HUDEP-2 (cell line): ENCODE measurements around the gene SACS.

Source experiments
- DNase-seq, 76 experiments: peaks; one replicate each; lab custom pipeline; 2025; ENCODE audit not compliant: unreplicated experiment in 76 of 76; lab: John Stamatoyannopoulos, UW

Gene SACS

DNA sequence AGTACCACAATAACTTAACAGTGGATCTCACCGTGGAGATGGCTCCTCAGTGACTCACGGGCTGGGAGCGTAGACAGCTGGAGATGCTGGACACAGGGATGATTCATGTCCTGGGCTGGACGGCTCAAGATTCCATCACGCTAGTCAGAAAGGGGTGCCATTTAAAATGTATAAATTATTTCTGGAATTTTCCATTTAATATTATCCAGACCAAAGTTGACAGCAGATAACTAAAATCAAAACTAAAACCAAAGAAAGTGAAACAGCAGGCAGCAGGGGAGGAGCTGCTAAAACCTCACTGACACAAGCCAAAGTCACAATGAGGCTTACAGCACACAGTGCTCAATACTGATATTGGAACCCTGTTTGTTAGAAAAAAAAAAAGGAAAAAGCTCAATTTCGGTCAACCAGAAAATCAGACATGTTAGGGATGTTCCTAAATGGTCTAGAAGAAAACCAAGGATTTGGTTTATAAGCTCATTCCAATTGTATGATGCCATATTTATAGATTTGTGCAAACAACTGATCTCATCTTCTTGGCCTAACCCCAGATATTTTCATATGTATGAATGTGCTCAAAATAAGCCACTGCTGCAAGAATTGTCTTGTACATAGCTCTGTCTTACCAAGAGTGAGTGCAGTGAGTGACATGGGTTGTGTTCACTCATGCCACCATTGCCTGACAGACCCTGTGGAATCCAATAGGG lies 111.8 kb downstream of the SACS start:
- DNase-seq, result no peak

GRCh38 chr13:23320926-23321534 lies 112.5 kb downstream of the SACS start:
- no peak for DNase-seq

DNA sequence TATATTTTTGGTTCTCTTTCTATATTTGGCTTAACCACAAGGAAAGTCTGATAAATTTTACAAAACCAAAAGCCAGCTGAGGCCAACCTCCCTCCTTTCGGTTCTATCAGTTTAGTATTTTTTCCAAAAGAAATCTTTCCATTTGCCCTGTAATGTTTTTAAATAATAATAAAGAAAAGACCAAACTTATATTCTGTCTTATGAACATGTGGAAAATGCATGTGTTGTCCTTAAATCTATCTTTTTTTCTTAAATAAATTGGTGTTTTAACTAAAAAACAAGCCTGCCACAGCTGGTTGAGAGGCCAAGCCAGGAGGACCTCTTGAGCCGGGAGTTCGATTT lies 113.6 kb downstream of the SACS start:
- no peak for DNase-seq

DNA sequence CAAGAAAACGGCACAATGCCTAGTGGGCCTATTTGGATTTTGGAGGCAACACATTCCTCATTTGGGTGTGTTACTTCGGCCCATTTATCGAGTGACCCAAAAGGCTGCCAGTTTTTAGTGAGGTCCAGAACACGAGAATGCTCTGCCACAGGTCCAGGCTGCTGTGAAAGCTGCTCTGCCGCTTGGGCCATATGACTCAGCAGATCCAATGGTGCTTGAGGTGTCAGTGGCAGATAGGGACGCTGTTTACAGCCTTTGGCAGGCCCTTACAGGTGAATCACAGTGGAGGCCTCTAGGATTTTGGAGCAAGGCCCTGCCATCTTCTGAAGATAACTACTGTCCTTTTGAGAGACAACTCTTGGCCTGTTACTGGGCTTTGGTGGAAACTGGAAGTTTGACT lies 118.7 kb downstream of the SACS start:
- DNase-seq, result peak in 1 of 76 experiments; percentile 1

GRCh38 chr13:23292586-23292985 lies 140.9 kb downstream of the SACS start:
- DNase-seq, result no peak

DNA sequence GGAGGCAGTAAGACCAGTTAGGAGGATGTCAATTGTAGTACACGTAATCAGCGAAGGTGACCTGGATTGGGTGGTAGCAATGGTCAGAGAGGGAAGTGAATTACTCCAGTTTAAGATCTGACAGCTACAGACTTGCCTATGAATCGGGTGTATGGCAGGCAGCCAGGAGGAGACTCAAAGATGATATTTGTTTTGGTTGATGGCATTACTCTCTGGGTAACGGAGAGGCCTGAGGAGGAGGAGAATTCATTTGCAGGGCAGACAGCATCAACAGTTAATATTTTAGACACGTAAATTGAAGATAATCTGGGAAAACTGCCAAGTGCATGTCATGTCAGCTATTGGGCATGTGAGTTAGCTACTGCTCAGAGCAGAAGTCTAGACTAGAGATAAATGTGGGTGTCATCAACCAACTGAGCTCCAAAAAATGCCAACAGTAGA lies 143.6 kb downstream of the SACS start:
- peak in 3 of 76 experiments; percentile 0 to 15 (median 1) for DNase-seq

DNA sequence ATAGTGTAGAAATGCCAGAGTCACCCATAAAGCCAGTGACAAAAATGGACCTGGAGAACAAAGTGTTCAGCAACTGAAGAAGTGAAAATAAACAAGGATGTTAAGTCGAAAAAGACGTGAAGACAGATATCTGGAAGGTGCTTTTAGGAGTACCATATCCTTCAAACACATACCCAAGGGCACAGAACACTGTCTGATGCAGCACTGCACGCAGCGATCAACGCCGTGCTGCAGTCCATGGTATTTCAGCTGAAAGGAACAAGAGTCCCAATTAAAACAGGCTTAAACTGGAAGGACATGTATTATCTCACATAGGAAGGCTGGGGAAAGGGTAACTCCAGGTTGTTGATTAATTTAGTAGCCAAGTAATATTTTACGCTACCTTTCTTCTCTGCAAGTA lies 144.5 kb downstream of the SACS start:
- no peak for DNase-seq

- DNase-seq, result no peak
Observed at GRCh38 chr13:23288564-23288963, 144.9 kb downstream of the SACS start.

DNA sequence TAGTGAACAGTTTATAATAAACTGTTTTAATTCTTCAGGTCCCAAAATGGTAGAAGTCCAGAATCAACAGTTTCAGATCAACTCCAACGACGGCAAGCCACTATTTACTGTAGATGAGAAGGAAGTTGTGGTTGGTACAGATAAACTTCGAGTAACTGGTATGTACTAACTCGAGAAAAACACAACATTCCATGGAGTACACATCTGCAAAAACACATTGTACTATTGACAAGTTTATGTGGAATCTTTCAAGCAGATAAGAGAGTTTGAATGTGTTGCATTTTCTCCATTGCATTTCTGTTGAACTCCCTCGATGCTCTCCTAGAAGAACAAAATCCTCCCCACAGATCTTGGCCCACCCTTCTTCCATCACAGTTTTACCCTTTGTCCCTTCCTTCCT lies 154.2 kb downstream of the SACS start:
- DNase-seq, result peak in 1 of 76 experiments; percentile 1
